Upper lobe of left lung (tissue), 6 donors: ENCODE data around the gene IGHMBP2. TPM values are rescaled to one million over a fixed set of nuclear protein-coding genes. Genes with fewer than 3 reads are reported as not detected.
"Not testable (repeated sequence)": the region's sequence is repeated elsewhere in the genome, so short reads cannot be mapped to it uniquely, and the experiment has no call there.

Experiments used
- ATAC-seq, 2 donors: fragments of 200-7000 bp; cut with Tn5 transposase; one replicate each; pipeline ENCODE4 v1.9.1; 2022; ENCODE audit warnings: mild to moderate bottlenecking in 2 of 2, moderate library complexity in 2 of 2; ENCODE audit not compliant: low FRiP score in 2 of 2
- DNase-seq, 2 donors: peaks; one replicate each; pipeline ENCODE4 v3.0.0-alpha.2; 2019 to 2020
- H3K27ac ChIP-seq, 4 donors: fragments of 200-600 bp; sonication (generic); one replicate each; pipeline ENCODE4 v1.5.1; 2016 to 2019
- H3K27me3 ChIP-seq, 4 donors: fragments of 200-600 bp; sonication (generic); one replicate each; pipeline ENCODE4 v1.5.1; 2017 to 2019
- H3K36me3 ChIP-seq, 4 donors: fragments of 200-600 bp; sonication (generic); one replicate each; pipeline ENCODE4 v1.5.1; 2016 to 2019
- H3K4me1 ChIP-seq, 4 donors: fragments of 200-600 bp; sonication (generic); one replicate each; pipeline ENCODE4 v1.5.1; 2018 to 2019
- H3K4me3 ChIP-seq, 4 donors: fragments of 200-600 bp; sonication (generic); one replicate each; pipeline ENCODE4 v1.5.1; 2017 to 2019; ENCODE audit warnings: mild to moderate bottlenecking in 2 of 4, moderate library complexity in 1 of 4
- H3K9me3 ChIP-seq, 4 donors: fragments of 200-600 bp; sonication (generic); one replicate each; pipeline ENCODE4 v1.5.1; 2018 to 2019
- EP300 ChIP-seq, 4 donors: sonication (generic); formaldehyde crosslinking; IDR thresholded peaks; one replicate each; pipeline ENCODE4 v1.5.1; 2017; ENCODE audit warnings: antibody characterized with exemption in 4 of 4, control low read depth in 2 of 4
- POLR2A ChIP-seq, 4 donors: fragments of 450-650 bp; IDR thresholded peaks; one replicate each; pipeline ENCODE4 v1.5.1; 2016 to 2017; ENCODE audit warnings: antibody characterized with exemption in 4 of 4, mild to moderate bottlenecking in 2 of 4
- POLR2AphosphoS5 ChIP-seq, 2 donors: sonication (generic); formaldehyde crosslinking; IDR thresholded peaks; one replicate each; pipeline ENCODE4 v1.5.1; 2017; ENCODE audit warnings: antibody characterized with exemption in 2 of 2
- WGBS, 2 donors: methylation state at CpG; one replicate each; pipeline ENCODE4 v1.1.5; 2017 to 2018; 5-methylcytosine and 5-hydroxymethylcytosine counted together
- total RNA-seq, 6 donors: library from RNA; depleted of rRNA in 4 of 6; stranded (reverse); fragments of >200 nt in 4 of 6; gene quantifications; one replicate each; pipeline versions ENCODE4 v1.1.0 to v1.2.1, GENCODE V29; 2016 to 2021
- TF ChIP-seq, protein P1 (sequence below), 6 experiments: fragments of 450-650 bp in 4 of 6; fragments of 200-600 bp in 2 of 6; sonication (generic) in 2 of 6; IDR thresholded peaks; one replicate each; pipeline ENCODE4 v1.5.1; 2016 to 2019; ENCODE audit warnings: antibody characterized with exemption in 6 of 6
- donor health status: DM: no; HTN: no; CAD: no; lungs with moderate emphysema.
- donor health status: DM: no; HTN: yes; CAD: no; lungs with severe emphysema.

IGHMBP2 gene
- total RNA-seq, 6 donors from 2014 or later, result 11.7 to 84.9 (median 18.9) TPM

DNA sequence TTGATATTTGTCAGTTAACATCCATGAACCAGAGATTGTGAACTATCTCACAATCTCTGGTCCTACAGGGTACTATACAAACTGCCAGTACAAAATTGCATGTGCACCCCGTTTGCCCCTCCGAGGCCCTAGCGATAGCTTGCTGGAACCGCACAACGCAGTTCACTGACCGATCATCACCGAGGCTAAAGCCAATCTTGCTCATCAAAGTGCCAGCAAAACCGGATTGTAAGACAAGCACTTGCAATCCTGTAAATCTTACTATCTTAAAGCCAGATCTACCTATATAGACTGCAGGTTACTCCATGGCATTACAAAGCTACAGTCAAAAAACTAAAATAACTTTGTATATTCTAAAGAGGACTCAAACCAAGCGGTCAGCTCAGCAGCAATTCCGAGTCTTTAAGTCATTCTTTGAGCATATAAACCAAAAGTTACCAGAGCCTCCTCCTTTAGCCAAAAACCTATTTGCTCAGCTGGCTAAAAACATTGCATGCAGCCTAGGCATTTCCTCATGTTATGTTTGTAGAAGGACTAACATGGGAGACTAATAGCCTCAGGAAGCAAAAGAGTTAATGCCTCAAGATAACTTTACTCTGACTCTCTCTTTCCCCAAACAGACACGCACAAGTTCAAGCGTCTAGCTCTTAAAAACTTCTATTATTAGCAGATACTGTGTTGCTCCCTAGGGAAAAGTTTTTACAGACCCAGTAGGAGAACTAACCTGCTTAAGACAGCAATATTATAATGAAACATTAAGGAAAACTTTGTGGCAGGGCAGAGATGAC, 31.3 kb upstream of the IGHMBP2 start:
- Histone ChIP-seq H3K4me1 (peaks cover 0 to 14% (median 4%) of the 10 kb centered on the region in 4 donors), H3K4me3 (no peak overlapping the region), H3K36me3 (no peaks in the 10 kb centered on the region), H3K27ac (no peak overlapping the region), H3K9me3 (no peaks in the 10 kb centered on the region), H3K27me3 (no peaks in the 10 kb centered on the region)
- TF ChIP-seq, protein P1, sequence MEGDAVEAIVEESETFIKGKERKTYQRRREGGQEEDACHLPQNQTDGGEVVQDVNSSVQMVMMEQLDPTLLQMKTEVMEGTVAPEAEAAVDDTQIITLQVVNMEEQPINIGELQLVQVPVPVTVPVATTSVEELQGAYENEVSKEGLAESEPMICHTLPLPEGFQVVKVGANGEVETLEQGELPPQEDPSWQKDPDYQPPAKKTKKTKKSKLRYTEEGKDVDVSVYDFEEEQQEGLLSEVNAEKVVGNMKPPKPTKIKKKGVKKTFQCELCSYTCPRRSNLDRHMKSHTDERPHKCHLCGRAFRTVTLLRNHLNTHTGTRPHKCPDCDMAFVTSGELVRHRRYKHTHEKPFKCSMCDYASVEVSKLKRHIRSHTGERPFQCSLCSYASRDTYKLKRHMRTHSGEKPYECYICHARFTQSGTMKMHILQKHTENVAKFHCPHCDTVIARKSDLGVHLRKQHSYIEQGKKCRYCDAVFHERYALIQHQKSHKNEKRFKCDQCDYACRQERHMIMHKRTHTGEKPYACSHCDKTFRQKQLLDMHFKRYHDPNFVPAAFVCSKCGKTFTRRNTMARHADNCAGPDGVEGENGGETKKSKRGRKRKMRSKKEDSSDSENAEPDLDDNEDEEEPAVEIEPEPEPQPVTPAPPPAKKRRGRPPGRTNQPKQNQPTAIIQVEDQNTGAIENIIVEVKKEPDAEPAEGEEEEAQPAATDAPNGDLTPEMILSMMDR (IDR thresholded peaks at IDR 0.05), result no peak
- TF ChIP-seq POLR2A (IDR thresholded peaks at IDR 0.05) (no peak), EP300 (IDR thresholded peaks at IDR 0.05) (no peak), POLR2AphosphoS5 (IDR thresholded peaks at IDR 0.05) (no peak)
- no peak for DNase-seq
- WGBS, 2 donors, result 77 to 84% methylated on average over 12 of the region's 12 CpGs
- ATAC-seq, result no peak

DNA sequence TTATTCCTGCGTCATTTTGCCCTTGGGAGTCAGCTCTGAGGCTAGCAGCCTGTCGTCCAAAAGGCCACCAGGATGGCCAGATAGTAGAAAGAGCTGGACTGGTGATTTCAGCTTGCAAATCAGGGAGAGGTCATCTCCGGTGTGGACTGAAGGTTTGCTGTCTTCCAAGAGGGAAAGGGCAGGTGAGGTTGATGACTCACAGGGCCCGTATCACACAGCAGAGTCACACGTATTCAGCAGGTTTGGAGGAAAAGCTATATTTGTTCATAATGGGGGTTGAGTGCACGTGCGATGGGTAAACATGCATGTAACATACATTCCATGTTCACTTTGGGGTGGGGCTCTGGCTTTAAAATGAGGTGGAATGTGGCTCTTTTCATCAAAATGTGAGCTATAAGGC, 25.7 kb upstream of the IGHMBP2 start:
- Histone ChIP-seq H3K36me3 (no peaks in the 10 kb centered on the region), H3K4me1 (peaks cover 0 to 4% (median 0%) of the 10 kb centered on the region in 4 donors), H3K9me3 (no peaks in the 10 kb centered on the region), H3K27ac (no peak overlapping the region), H3K4me3 (no peak overlapping the region), H3K27me3 (no peaks in the 10 kb centered on the region)
- WGBS, 2 donors, result 90 to 96% methylated on average over 7 of the region's 7 CpGs
- TF ChIP-seq EP300 (IDR thresholded peaks at IDR 0.05) (no peak), POLR2A (IDR thresholded peaks at IDR 0.05) (no peak), POLR2AphosphoS5 (IDR thresholded peaks at IDR 0.05) (no peak)
- TF ChIP-seq, protein P1 (IDR thresholded peaks at IDR 0.05), result no peak
- ATAC-seq (no peak), DNase-seq (no peak)

DNA sequence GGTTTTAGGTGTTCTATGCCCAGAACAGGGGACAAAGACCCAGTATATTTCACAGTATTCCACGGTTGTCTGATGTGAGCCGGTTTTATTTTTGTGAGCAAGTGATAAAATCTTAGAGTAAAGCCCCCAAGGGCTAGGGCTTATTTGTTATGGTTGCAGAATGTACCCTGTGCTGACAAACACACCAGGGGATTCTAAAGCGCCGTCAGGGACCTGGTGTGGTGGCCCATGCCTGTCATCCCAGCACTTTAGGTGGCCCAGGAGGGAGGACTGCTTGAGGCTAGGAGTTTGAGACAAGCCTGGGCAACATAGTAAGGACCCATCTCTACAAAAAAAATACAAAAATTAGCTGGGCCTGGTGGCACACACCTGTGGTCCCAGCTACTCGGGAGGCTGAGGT, 22.8 kb upstream of the IGHMBP2 start:
- Histone ChIP-seq H3K9me3 (no peaks in the 10 kb centered on the region), H3K4me3 (no peak overlapping the region), H3K27me3 (no peaks in the 10 kb centered on the region), H3K36me3 (no peaks in the 10 kb centered on the region), H3K27ac (no peak overlapping the region), H3K4me1 (no peaks in the 10 kb centered on the region)
- 93% methylated on average over 5 of the region's 5 CpGs for WGBS, 2 donors
- ATAC-seq, result no peak
- no peak for DNase-seq
- TF ChIP-seq EP300 (IDR thresholded peaks at IDR 0.05) (no peak), POLR2AphosphoS5 (IDR thresholded peaks at IDR 0.05) (no peak), POLR2A (IDR thresholded peaks at IDR 0.05) (no peak)
- TF ChIP-seq, protein P1 (IDR thresholded peaks at IDR 0.05), result no peak

DNA sequence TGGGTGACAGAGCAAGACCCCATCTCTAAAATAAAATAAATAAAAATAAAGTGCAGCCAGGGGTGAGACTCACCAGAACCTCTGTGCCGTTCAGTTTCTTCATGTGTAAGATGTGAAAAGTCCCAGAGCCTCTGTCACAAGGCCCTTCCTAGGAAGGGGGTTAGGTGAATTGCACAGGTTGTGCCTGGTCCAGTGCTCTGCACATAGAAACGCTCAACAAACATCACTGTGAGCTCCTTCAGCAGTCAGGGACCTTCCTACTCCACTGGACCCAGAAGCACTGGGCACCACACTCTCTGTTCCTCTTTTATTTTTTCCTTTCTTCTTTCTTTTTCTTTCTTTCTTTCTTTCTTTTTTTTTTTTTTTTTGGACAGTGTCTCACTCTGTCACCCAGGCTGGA, 22.4 kb upstream of the IGHMBP2 start:
- Histone ChIP-seq H3K9me3 (no peaks in the 10 kb centered on the region), H3K4me3 (no peak overlapping the region), H3K27ac (no peak overlapping the region), H3K4me1 (no peaks in the 10 kb centered on the region), H3K36me3 (no peaks in the 10 kb centered on the region), H3K27me3 (no peaks in the 10 kb centered on the region)
- WGBS, 2 donors, result 90 to 100% methylated on average over 2 of the region's 2 CpGs
- DNase-seq (no peak), ATAC-seq (no peak)
- TF ChIP-seq, protein P1 (IDR thresholded peaks at IDR 0.05), result no peak
- no peak for TF ChIP-seq POLR2A (IDR thresholded peaks at IDR 0.05)
- no peak for TF ChIP-seq POLR2AphosphoS5 (IDR thresholded peaks at IDR 0.05)
- TF ChIP-seq EP300 (IDR thresholded peaks at IDR 0.05), result no peak

DNA sequence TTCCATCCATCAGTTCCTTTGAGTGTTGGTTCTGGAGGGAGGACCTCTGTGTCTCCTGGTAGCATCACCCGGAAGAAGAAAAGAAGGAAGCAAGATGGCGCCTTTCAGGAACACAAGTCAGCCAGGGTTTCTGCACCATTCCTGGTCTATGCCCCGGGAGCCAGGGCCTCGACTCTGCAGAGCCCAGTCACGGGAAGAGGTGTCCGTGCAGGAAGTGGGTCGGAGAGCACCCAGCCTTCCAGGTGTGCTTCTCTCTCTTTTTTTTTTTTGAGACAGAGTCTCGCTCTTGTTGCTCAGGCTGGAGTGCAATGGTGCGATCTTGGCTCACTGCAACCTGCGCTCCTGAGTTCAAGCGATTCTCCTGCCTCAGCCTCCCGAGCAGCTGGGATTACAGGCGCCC, 21.3 kb upstream of the IGHMBP2 start:
- no peaks in the 10 kb centered on the region for H3K27me3 ChIP-seq
- TF ChIP-seq POLR2A (IDR thresholded peaks at IDR 0.05) (no peak), EP300 (IDR thresholded peaks at IDR 0.05) (no peak), POLR2AphosphoS5 (IDR thresholded peaks at IDR 0.05) (no peak)
- TF ChIP-seq, protein P1 (IDR thresholded peaks at IDR 0.05), result no peak
- H3K9me3 ChIP-seq, result no peaks in the 10 kb centered on the region
- no peaks in the 10 kb centered on the region for H3K36me3 ChIP-seq
- no peak for ATAC-seq
- no peaks in the 10 kb centered on the region for H3K4me1 ChIP-seq
- no peak for DNase-seq
- no peak overlapping the region for H3K27ac ChIP-seq
- 92 to 98% methylated on average over 11 to 13 of the region's 13 CpGs for WGBS, 2 donors
- no peak overlapping the region for H3K4me3 ChIP-seq

DNA sequence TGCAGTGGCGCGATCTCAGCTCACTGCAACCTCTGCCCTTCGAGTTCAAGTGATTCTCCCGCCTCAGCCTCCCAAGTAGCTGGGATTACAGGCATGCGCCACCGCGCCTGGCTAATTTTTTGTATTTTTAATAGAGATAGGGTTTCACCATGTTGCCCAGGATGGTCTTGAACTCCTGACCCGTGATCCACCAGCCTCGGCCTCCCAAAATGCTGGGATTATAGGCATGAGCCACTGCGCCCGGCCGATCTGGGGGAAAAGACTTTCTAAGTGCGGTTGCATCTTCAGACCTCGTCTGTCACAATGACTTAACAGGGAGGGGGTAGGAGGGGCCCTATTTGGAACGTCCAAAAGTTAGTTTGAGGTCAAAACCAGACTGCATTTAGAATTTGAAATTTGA, 18.9 kb upstream of the IGHMBP2 start:
- not testable (repeated sequence) for H3K36me3 ChIP-seq, H3K4me3 ChIP-seq, H3K27ac ChIP-seq, H3K4me1 ChIP-seq, H3K27me3 ChIP-seq, H3K9me3 ChIP-seq, ATAC-seq, DNase-seq
- 96 to 97% methylated on average over 15 of the region's 15 CpGs for WGBS, 2 donors
